SHP77 treated with DMSO at 0.1 percent for 48 hours (cell line): ENCODE data around the gene RABGAP1L.

Source experiments
- DNase-seq: peaks from one replicate; lab custom pipeline; 2025; lab: John Stamatoyannopoulos, UW

RABGAP1L gene

DNA sequence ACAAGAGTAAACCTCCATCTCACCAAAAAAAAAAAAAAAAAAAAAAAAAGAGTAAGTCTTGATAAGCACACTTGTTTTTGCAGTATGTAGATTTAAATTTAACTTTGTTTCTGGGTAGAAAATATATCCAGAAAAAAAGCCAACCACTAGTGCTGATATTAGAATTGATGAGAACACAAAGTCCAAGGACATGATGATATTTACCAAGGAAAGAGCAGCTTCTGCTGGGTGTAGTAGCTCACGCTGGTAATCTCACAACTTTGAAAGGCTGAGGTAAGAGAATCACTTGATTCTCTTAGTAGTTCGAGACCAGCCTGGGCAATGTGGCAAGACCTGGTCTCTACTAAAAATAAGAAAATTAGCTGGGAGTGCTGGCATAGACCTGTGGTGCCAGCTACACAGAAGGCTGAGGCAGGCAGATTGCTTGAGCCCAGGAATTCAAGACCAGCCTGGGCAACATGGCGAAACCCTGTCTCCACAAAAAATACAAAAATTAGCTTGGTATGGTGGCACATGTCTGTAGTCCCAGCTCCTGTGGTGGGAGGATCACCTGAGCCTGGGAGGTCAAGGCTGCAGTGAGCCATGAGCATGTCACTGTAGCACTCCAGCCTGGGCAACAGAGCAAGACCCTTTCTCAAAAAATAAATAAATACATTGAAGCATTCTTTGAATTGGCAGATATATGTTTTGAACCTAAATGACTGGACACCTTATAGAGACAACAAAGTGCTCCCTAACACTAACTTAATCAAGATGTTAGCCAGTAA is 776.8 kb downstream of the RABGAP1L start:
- DNase-seq: no peak

DNA sequence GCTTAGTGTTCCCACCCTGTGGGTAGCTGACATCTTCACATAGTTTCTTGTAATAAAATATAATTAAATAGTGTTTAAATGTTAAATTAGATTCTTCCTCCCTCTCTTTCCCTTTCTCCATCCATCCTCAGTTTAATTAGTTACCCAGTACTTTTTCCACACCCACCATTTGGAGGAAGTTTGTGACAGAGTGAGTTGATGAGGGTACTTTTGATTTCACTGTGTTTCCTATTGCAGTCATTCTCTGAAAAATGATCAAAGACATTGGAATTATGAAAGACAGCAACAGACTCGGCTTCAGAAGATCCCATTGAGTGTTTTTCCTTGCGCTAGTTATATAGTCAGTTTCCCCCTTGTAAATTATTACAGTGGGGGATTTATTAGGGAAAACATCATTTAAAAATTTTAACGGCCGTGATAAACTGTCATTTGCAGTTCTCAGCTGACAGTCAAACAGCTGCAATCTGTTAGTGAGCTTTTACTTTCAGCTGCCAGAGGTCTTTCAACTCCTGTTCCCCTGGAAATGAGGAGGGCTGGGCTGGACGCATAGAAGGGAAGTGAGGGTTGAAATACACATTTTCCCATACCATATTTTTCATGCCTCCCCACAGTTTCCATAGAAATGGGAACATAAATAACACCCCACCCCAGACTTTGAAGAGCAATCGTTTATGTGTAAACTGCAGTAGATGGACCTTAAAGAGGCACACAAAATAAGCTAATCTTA is 779.1 kb downstream of the RABGAP1L start:
- DNase-seq: no peak

DNA sequence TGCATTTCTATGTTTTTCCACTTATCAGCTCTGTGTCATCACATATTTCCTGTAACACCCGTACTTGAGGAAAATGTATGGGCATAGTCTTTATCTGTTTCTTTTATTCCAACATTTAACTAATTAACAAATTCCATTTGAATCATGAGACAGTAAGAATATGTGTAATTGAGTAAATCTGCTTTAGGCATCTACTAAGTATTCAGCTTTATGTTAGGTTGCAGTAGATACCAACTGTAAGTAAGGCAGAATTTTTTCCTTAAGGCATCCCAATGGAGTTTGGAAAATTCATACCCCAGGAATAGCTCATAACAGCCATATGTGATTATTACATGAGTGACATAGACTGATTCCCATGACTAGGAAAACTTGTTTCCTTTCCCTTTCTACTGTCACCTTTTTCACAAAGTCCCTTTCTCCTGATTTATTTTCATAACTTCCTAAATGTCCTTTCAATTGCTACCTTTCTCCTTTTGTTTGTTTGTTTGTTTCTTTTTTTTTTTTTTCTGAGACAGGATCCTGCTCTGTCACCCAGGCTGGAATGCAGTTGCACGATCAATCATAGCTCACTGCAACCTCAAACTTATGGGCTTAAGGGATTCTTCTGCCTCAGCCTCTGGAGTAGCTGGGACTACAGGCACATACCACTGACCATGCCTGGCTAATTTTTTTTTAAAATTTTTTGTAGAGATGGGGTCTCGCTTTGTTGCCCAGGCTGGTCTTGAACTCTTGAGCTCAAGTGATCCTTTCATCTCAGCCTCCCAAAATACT is 780.6 kb downstream of the RABGAP1L start:
- no peak for DNase-seq

DNA sequence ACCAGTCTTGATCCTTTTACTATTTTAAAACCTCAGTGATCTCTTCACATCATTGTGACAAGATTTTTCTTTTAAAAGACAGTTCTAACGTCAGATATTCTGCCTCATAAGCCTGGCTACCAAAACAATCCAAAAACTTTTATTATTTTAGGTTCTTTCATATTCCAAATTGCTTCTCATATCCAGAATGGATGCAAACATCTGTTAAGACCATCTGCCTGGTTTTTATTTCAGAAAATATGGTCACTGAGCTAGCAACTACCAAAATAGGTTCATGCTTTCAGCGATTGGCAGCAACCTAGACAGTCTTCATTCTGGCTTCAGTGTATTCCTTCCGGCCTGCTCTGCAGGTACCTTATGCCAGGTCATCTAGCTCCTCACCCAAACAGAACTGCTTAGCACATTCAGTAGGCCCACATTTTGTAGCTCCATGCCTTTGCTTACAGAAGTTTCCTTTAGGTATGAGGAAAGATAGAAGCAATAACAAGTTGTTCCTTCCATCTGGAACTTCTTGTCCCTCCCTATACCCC is 781.4 kb downstream of the RABGAP1L start:
- no peak for DNase-seq

DNA sequence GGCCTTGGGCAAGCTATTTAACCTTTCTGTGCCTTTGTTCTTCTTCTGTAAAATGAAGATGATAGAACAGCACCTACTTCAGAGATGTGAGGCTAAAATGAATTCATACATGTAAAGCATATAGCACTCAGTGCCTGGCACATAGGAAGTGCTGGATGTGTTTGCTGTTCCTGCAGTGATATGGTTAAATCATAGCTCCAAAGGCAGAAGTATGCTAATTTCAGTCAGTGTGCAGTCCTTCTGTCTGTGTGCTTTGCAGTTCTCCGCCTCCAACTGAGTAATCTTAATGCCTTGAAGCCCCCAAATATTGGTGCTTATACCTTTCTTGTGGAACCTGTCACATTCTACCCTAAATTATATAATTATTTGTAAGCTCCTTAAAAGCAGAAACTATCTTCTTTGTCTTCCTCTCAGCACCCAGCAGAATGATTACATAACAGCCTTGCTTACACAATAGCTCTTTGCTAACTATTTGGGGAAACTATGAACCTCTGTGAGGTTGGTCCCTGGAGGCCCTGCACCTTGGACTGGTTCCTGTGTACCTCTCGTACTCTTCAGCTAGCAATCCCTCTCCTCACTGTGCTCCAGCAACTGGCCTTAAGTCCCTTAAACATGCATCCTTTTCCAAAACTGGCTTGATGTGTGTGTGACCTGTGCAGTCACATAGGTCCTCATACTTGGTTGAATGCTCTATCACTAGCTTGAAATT is 783.4 kb downstream of the RABGAP1L start:
- no peak for DNase-seq

DNA sequence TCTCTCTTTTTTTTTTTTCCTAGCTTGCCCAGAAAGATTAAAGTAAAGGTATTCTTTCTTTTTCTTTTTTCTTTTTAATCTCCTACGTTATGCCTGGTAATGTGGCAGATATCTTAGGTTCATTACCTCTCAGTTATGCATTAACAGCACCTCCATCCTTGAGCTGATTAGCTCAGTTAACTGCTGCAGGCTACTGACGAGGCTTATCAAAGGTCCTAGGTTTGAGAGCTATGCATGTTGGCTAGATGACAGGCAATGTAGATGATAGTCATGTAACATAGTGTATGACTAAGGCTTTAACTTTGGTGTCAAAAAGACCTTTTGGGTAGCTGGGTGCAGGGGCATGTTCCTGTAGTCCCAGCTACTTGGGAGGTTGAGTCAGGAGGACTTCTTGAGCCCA is 786.7 kb downstream of the RABGAP1L start:
- no peak for DNase-seq

DNA sequence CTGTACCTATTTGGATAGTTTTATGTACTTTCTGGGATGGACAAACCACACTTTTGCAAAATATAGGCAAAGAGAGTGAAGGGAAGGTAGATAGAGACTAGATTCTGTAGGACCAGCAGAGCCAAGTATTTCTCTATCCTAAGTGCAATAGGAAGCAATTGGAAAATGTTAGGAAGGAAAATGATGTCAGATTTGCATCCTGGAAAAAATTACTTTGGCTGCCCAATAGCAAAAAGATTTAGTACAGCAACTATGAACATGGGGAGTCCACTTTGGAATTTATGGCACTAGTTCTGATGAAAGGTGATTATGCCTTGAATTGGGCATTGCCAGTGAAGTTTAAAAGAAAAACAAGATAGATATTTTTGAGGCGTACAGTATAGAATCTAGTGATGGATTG is 789.7 kb downstream of the RABGAP1L start:
- no peak for DNase-seq

DNA sequence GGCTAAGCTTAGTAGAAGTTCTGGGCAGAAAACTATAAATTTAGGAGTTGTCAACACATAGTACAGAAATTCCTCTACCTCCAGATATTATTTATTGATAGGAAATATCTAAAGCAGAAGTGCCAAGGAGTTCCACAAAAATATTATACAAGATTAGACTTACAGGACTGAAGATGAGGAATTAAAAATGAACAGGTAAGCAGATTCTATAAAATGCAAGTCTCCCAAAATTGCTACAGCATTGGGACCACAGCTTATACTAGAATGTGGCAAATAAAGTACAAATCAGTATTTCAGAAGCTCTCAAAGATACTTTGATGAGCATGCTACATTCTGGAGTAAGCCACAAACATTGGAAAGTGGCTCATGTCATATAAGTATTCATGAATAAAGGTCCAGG is 790.3 kb downstream of the RABGAP1L start:
- DNase-seq: no peak

DNA sequence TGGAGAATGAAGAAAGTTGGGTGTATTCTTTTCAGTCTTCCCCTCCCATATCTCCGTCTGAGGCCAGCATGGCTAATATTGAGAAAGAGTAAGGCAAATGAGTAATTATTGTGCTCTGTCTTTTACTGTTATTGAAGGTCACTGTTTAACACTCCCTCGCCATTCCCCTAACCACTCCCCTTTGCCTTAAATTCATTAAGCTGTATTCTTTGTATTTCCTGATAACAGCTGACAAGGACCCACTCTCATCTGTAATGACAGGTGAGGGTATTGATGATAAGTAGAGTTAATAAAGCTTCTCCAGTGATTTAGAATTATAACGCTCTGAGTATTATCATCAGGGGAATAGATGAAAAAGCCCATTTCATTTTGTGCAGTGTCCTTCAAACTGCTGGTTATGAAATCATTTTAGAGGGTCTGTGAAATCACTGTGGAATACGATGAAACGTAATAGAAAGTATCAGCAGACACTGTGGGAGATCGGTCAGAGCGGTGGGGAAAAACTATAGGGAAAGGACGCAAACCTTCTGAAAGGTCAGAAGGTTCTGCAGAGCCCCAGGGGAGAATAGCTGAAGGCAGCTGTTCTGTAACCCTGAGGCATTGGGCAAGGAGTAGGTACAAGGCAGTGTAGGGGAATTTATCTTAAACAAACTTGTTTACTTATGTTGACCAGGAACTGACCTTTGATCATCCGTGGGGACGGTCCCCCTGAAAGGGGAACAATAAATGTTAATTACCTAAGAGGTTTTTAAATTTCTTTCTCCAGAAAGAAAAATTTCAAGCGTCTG is 794.2 kb downstream of the RABGAP1L start:
- no peak for DNase-seq

DNA sequence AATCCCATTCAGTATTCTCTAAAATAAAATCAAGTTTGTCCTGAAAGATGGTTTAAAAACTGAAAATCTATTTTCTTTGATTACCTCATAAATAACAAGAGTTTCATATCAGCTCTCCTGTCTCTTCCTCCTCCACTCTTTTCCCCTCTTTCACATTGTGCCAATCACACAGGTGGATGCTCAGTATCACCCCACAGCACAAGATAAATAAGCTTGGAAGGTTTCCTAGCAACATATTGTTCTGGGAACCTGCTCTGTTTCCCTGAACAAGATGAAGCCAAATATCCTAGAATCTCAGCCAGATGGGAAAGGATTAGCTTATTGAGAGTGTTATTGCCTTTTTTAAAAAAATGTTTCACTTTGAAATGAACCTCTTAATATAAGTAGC is 794.7 kb downstream of the RABGAP1L start:
- peak; percentile 51 for DNase-seq

DNA sequence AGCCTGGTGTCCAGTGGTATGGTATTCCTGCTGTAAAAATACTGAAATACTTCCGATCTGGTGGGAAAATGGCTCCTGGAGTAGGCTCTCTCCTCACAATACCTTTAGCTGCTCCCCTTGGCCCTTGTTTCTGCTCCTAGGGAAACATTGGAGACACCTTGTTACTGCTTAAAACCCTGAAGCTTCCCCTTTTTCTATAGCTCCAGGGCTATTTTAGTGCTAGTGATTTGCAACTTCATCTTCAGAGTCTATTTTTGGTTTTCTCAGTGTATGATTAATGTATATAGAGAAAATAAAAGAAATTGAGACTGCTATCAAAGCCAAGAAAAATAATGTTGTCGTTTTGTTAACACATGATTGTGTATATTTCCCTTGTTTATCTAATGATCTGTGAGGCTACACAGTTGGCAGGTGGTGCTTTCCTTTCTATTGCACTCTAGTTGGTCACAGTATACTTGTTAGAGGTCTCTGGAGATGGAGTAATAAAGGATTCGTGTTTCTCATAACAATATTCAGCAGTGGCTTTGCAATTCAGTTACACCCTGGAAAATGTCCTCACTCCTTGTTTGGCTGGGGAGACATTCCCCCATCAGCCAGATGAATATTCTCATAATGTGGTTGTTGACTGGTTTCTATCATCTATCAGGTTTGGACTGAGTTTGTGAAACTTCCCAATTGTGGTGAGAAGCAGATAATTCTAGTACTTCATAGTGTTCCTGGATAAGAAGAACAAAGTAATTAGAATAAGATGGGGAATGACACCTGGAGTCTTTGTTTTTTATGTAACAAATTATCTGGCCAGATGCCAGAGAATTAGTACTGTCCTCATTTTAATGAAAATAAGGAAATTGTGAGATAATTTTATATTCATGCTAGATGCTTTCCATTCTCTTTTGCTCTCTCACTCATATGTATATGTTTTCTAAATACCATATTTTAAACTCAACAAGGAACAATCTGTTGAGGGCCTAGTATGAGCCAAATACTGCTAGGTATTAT is 795.6 kb downstream of the RABGAP1L start:
- peak; percentile 52 for DNase-seq

DNA sequence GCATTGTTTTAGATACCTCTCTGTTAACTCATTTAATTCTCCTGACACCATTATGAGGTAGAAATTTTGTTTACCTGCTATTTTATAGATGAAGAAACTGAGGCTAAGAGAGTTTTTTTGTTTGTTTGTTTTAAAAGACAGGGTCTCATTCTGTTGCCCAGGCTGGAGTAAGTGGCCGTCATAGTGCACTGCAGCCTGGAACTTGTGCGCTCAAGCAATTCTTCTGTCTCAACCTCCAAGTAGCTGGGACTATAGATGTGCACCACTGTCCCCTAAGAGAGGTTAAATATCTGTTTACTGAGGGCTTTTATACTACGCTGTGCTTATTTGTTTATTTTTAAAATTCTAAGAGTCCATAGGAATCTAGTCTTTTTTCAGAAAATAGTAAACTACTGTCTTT is 796.8 kb downstream of the RABGAP1L start:
- no peak for DNase-seq

DNA sequence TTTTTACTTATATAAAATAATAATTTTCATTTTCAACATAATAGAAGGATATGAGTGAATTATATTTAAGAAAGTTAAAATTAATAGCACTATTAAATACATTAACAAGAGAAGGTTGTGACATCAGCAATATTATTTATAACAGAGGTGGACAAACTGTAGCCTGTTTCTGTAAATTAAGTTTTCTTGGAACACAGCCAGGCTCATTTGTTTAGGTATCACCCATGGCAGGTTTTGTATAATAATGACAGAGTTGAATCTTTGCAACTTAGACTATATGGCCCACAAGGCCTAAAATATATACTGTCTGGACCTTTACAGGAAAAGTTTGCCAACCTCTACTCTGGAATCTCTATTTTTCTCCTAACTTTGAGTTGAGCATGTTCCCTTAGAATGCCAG is 797.7 kb downstream of the RABGAP1L start:
- no peak for DNase-seq

DNA sequence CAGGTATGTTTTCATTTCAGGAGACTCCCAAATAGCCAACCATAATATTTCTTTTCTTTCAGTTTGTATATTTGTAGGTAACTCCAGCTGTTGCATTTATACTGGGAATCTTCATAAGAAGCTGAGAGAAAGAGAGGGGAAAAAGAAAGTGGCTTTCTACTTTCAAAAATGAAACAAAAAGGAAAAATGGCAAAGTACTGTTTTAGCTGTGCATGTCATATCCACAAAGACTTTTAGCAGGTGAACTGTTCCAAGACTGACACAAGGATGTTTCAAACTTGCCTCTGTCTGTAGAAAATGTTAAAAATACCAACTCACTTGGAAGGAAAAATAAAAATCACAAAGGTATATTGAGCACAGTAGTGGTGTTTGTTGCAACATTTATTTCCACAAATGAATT is 798.5 kb downstream of the RABGAP1L start:
- DNase-seq: no peak

DNA sequence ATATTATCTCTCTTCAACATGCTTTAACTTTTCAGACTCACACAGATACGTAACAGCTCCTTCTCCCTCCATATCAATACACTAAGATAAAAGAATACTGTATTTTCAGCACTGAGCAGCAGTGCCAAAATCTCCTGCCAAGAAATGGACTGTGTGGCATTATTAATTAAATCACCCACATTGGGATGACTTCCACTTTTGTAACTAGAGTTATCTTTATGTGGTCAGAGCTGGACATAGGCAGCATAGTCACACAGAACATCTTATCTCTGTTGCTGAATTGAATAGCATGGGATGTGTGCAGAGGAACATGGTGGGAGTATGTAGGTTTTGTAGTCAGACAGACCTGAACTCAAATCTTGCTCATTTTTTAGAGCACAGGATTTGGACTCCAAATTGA is 799.1 kb downstream of the RABGAP1L start:
- DNase-seq: no peak

DNA sequence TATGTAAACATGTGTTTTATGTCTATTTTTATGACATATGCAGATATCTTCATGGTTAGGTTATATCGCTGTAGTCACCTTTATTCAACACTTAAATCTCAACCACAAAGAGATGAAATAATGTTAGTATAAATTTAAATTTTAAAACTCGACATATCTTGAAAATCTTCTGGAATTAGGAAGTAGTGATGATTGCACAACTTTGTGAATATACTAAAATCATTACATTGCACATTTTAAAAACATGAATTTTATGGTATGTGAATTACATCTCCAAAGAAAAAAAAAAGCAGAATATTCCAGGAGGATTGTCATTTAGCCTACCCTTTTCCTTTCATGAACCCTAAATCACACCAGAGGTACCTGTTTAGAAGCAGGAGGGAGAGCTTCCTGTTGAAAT is 801.0 kb downstream of the RABGAP1L start:
- no peak for DNase-seq

DNA sequence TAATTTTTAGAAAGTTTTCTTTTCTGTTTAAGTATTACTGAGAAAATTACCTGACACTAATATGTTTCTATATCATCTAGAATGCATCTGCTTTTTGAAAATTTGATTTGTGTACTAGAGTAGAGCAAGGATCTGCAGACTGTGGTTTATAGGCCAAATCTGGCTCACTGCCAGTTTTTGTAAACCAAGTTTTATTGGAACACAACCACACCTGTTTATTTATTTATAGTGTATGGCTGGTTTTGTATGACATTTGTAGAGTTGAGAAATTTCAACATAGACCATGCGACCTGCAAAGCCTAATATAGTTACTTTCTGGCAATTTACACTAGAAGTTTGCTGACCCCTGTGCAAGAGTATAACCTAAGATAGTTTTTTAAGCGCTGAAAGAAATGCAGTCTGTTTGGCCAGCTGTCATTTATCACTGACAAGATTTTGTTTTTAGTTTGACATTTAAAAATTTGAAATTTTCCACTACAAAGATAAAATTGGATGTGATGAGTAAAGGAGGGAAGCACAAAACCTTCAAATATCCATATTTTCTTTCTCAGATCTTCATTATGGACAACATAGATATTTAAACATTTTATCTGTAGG is 804.3 kb downstream of the RABGAP1L start:
- peak; percentile 7 for DNase-seq

DNA sequence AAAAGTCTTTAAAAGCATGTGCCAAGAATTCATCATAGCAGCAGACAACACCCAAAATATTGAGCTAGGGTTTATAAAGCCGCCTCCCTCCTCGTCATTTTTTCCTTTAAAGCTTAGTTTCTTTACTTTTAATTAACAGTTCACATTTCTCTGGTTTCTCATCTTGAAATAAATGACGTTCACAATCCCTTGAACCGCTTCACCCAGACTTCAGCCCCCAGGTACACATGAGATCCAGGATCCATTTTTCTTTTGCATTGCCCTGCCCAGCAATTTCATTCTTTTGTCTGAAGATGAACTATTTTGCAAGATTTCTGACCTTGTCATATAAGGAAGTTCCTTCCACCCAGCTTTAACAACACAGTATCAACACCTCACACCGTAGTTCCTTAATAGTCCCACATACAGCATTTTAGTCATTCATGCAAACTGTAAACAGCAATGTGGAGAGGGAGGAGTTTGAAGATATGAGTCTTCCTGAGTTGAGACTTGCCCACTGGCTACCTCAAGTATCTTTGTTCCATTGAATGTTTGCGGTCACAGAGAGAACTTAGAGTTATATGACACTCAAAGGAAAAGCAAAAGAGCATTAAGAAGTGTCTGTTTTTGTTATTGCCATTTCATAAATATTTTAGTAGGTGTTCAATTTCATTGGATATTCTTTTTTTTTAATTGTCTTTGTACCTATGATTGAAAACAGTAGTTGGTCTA is 805.1 kb downstream of the RABGAP1L start:
- no peak for DNase-seq

DNA sequence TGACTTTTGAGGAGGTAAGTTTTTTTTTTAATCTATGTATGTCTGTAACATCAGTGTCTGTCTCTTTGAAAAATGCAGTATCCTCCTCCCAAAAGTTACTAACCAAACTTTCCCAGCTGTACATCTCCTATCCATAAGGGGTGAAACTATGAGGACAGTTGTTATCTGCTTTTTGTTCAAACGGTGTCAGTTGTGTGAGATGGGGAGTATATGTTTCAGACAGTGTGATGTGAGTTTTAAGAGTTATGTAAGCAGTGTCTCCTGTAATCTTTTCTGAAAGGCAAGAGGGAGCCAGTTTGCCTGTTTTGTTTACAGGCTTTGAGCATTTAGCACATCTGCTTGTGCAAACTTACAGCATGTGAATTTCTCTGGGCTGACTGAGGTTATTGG is 805.6 kb downstream of the RABGAP1L start:
- DNase-seq: no peak
